ENCODE data around the gene ELFN2. TPM values are rescaled to one million over a fixed set of nuclear protein-coding genes. Genes with fewer than 3 reads are reported as not detected.

Gene ELFN2
- total and polyA plus RNA-seq, 12 donors = 0.04 to 3.3 (median 0.32) TPM; not detected in 2

DNA sequence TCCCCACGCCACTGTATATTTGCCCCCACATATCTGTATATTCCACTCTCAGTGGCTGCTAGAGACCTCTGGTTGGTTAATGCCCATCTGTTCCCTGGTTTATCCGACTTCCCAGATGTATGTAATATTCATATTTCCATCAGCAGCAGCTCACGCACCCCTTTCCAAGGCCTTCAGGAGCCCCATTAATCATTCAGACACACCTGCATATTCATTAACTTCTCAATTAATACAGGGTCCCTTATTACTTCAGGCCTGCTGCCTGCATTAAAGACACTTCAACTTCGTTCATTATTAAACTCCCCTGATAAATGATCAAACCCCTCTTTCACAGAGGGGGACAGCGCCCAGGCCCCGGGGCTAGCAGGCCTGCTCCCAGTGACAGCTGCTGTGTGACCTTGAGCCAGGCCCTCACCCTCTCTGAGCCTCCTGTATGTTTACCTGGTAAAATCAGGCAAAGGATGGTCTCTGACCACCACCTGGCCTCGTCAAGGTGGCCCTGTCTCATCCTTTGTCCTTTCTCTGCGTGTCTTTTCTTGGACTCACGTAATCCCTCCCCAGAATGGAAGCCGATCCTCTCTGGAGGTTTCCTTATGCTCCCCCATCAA is 34.5 kb downstream of the ELFN2 start:
- intact Hi-C loops (cut with DNase I) = no loop called here
- no peaks in the 10 kb centered on the region for H3K4me1 ChIP-seq (replicated peaks in 1 of 2)
- no peak overlapping the region for H3K4me3 ChIP-seq
- H3K36me3 ChIP-seq (replicated peaks in 1 of 2) = no peaks in the 10 kb centered on the region
- no peak for DNase-seq
- H3K27me3 ChIP-seq = no peaks in the 10 kb centered on the region
- WGBS, 4 donors = 84 to 91% (median 89%) methylated on average over 10 of the region's 10 CpGs
- TF ChIP-seq CTCF (IDR thresholded peaks at IDR 0.05) (no peak), POLR2A (IDR thresholded peaks at IDR 0.05) (no peak)
- H3K9me3 ChIP-seq (replicated peaks in 1 of 3) = no peaks in the 10 kb centered on the region
- H3K27ac ChIP-seq = no peak overlapping the region

- Histone ChIP-seq H3K27ac (no peak overlapping the region), H3K36me3 (replicated peaks in 1 of 2) (no peaks in the 10 kb centered on the region), H3K4me3 (no peak overlapping the region), H3K4me1 (replicated peaks in 1 of 2) (no peaks in the 10 kb centered on the region), H3K27me3 (no peaks in the 10 kb centered on the region), H3K9me3 (replicated peaks in 1 of 3) (no peaks in the 10 kb centered on the region)
- intact Hi-C loops (cut with DNase I) = no loop called here
- DNase-seq = no peak
- WGBS, 4 donors = 79 to 96% (median 88%) methylated on average over 4 to 7 of the region's 7 CpGs
- TF ChIP-seq POLR2A (IDR thresholded peaks at IDR 0.05) (no peak), CTCF (IDR thresholded peaks at IDR 0.05) (no peak)
Observed at GRCh38 chr22:37391702-37392101, 35.6 kb downstream of the ELFN2 start.

- no peaks in the 10 kb centered on the region for H3K36me3 ChIP-seq (replicated peaks in 1 of 2)
- intact Hi-C loops (cut with DNase I) = no loop called here
- DNase-seq = no peak
- no peak for TF ChIP-seq POLR2A (IDR thresholded peaks at IDR 0.05)
- H3K27ac ChIP-seq = no peak overlapping the region
- H3K9me3 ChIP-seq (replicated peaks in 1 of 3) = no peaks in the 10 kb centered on the region
- 65 to 100% (median 88%) methylated on average over 3 to 6 of the region's 6 CpGs for WGBS, 4 donors
- no peaks in the 10 kb centered on the region for H3K4me1 ChIP-seq (replicated peaks in 1 of 2)
- no peaks in the 10 kb centered on the region for H3K27me3 ChIP-seq
- H3K4me3 ChIP-seq = no peak overlapping the region
Observed at GRCh38 chr22:37390075-37390474, 37.2 kb downstream of the ELFN2 start.

DNA sequence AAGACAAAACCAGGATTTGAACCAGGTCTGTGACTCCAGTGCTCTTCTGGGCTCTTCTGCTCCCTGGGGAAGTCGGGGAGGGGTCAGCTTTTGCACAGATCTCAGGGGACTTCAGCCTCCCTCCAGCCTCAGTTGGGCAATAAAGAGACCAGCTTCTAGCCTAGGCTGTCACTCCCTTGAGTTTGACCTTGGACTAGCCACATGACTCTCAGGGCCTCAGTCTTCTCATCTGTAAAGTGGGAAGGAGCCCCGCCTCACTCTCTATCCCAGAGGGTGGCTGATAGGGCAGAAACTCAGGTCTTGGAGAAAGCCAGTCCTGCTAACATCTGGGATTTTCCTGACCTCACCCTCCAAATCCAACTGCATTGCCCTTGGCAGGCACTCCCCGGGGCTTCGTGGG is 38.7 kb downstream of the ELFN2 start:
- intact Hi-C loops (cut with DNase I) = no loop called here
- no peaks in the 10 kb centered on the region for H3K27me3 ChIP-seq

More for the DNA sequence above, 38.7 kb downstream of the ELFN2 start:
- no peak for DNase-seq
- Histone ChIP-seq H3K4me1 (replicated peaks in 1 of 2) (no peaks in the 10 kb centered on the region), H3K4me3 (no peak overlapping the region), H3K27ac (no peak overlapping the region), H3K36me3 (replicated peaks in 1 of 2) (no peaks in the 10 kb centered on the region), H3K9me3 (replicated peaks in 1 of 3) (no peaks in the 10 kb centered on the region)
- WGBS, 4 donors = 71 to 87% (median 82%) methylated on average over 1 to 4 of the region's 4 CpGs
- TF ChIP-seq POLR2A (IDR thresholded peaks at IDR 0.05) (no peak), CTCF (IDR thresholded peaks at IDR 0.05) (no peak)
